Stimulated activated CD4-positive, alpha-beta T cell treated with anti-CD3 and anti-CD28 coated beads, Interleukin-1b, Interleukin-23, amount 100 ng/mL, for 24 hours (primary cell): ENCODE data around the gene ECHDC1.
"Not testable (repeated sequence)": the region's sequence is repeated elsewhere in the genome, so short reads cannot be mapped to it uniquely, and the experiment has no call there.

ENCODE experiments used
- DNase-seq, 4 experiments: peaks; one replicate each; pipeline ENCODE4 v3.0.0-alpha.2; 2020; ENCODE audit warnings: low read depth in 4 of 4, low spot score in 1 of 4

ECHDC1 gene

DNA sequence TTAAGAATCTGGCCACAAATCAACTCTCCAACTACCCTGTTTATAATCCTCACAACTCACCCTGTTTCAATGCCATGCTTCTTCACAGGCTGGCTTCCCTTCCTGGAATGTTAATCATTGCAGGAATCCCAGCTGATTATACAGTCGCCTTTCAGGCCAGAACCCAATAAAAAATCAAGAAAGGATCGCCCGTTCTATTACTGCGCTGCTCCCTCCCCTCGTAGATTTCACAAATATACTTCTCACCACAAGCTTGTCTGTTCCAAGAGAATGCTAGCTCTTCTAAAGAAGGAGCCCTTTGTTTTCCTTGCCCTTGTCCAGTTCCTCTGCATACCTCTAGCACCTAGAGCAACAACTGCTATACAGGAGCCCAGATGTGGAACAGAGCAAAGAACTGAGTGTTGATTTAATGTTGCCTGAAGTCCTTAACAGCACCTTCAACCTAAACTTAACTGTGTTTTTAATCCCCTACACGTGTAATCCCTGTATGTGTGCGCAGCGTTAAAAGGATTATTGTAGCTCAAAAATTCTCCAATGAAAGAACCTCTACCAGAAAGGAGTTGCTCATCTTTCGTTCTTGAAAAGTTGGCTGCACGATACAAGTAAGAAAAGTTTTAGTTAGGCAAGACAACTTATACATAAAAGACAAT, 988 bp downstream of the ECHDC1 start:
- no peak for DNase-seq

DNA sequence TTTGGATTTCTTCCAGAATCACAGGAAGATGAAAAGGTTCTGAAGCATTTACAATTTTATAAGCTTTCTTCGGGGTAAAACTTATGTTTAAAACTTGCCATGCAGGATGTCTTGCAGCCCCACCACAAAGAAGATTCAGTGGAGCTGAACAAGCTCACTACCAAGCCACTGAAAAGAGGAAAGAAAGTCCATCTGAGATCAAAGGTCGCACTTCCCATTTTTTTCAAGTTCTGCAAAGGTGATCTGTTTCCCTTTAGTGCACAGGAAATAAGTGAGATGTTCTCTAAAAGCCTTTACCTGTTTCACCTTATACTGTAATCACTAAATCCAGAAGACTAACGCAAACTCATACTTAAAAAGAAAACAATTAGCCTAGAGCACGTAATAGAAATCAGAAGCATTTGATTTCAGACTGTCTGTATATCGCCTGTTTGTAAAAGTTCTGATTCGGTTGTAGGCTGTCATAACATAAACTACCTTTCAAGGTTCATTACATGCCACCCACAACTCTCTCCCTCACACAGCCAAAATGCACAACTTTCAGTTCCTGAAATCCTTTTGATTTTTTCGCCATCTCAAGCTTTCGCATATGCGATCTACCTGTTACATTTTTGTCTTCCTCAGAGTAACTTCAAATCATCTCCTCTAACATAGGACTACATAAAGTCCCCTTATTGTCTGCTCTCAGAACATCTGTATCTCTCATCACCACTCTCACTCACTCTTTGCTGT, 1.8 kb downstream of the ECHDC1 start:
- DNase-seq, result no peak

- DNase-seq, result no peak
Observed at GRCh38 chr6:127340171-127340570, 3.2 kb downstream of the ECHDC1 start.

DNA sequence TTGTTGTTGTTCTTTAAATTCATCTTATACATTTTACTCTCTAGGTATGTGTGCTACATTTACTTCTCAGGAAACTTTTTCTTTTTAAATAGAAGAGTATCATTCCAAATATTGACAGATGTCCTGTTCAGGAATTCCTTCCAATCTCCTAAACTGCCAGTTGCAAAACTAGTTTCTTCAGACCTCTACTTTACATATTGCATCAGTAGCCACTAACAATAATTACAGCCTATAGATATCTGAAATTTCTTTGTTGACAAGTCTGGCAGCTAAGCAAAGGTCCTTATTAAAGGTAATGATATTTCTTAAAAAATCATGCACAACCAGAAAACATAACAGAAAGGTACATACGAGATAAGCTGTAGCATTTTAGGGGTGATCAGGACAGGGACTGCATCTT, 4.5 kb downstream of the ECHDC1 start:
- DNase-seq, result no peak

GRCh38 chr6:127332383-127332961, 10.9 kb downstream of the ECHDC1 start:
- DNase-seq, result no peak

- not testable (repeated sequence) for DNase-seq
Observed at GRCh38 chr6:127331256-127331655, 12.2 kb downstream of the ECHDC1 start.

DNA sequence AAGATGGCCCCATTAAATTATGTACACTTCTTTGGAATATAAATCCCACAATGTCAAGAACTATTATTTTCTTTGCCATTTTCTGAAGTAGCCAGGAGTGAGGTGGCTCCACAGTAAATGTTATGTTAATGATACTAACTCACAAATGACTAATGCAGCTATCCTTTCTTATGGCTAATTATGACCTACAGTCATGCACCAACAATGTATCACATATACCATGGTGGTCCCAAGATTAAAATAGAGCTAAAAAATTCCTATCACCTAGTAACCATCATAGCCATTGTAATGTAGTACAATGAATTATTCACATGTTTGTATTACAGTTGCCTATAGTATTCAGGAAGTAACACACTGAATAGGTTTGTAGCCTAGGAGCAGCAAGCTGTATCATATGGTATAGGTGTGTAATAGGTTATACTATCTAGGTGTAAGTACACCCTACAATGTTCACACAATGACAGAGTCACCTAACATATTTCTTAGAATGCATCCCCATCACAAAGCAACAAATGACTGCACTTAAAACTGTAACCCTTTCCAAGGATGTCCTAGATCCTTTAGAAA, 15.3 kb downstream of the ECHDC1 start:
- DNase-seq, result no peak

DNA sequence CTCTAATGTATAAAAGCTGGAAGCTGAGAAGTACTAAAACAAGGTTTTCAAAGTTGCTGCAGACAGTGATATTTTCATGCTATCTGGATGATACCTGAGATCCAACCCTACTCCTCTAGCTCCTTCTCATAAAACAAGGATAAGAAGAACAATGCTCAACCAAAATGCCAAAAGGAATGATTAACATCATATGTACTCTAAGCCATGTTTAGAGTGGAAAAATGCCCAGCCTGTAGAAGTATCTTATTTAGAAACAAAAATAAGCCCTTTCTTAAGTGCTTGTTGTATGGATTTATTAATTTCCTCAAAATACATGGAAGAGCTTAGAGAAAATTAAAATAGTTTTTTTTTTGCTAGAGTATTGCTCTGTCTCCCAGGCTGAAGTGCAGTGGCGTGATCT, 23.7 kb downstream of the ECHDC1 start:
- DNase-seq, result no peak

DNA sequence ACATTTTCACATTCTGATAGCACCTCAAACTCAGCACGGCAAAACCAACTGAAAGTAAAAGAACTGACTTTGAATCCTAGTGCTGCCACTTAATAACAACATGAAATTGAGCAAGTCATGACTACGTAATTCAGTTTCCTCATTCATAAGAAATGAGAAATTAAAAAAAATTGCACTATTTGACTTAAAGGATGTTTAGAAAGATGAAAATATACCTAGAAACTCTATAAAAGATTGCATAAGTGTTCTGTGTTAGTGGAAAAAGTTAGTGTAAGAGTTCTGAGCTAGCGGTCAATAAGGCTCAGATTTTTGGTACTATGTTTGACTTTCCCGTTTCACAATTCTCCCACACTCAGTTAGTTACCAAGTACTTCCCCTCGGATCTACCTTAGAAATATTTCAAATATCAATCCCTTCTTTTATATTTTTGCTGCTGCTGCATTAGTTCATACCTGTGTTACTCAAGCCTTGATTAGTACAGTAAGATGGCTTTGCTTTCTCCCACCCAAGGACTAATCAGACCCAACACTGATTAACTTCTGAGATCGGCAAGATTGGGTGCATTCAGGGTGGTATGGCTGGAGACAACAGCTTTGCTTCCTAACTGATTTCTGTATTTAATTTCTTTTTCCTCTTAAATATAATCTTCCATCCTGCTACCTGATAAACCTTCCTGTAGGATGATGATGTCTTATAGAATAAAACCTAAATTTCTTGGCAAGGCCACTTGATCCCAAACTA, 25.9 kb downstream of the ECHDC1 start:
- no peak for DNase-seq

DNA sequence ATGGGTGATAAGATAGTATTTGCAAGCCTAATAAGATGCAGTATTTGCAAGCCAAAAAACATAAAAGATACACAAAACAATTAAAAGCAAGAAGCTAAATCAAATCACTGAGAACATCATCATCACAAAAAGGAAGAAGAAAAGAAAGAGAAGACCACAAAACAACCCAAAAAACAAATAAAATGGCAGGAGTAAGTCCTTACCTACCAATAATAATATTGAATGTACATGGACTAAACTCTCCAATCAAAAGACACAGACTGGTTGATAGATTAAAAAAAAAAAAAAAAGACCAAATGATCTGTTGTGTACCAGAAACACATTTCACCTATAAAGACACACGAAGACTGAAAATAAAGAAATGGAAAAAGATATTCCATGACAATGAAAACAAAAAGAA, 37.7 kb downstream of the ECHDC1 start:
- DNase-seq, result no peak

- DNase-seq, result no peak
Observed at GRCh38 chr6:127303917-127304316, 39.5 kb downstream of the ECHDC1 start.

GRCh38 chr6:127302728-127303660, 40.4 kb downstream of the ECHDC1 start:
- DNase-seq, result no peak

GRCh38 chr6:127301199-127301700, 42.2 kb downstream of the ECHDC1 start:
- no peak for DNase-seq

- DNase-seq, result no peak
Observed at GRCh38 chr6:127300411-127300810, 43.0 kb downstream of the ECHDC1 start.

DNA sequence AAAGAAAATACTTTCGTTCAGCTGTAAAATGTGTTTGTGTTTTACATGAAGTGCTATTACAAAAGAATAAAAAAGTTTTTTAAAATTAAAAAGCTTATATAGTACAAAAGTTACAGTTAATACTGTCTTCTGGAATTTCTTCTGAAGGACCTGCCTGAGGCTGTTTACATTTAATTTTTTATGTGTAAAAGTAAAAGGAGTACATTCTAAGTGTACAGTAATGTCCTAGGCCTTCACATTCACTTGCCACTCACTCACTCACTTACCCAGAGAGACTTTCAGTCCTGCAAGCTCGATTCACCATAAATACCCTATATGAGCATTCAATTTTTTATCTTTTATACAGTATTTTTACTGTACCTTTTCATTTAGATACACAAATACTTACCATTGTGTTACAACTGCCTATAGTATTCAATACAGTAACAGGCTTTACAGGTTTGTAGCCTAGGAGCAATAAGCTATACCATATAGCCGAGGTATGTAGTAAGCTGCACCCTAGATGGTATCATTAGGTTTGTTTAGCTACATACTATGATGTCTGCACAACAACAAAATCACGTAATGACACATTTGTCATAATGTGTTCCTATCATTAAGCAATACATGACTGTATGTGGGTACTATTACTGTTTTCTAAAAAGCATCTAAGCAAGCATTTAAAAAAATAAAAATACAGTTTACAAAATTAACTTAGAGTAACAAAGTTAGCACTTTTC, 43.7 kb downstream of the ECHDC1 start:
- DNase-seq, result no peak

DNA sequence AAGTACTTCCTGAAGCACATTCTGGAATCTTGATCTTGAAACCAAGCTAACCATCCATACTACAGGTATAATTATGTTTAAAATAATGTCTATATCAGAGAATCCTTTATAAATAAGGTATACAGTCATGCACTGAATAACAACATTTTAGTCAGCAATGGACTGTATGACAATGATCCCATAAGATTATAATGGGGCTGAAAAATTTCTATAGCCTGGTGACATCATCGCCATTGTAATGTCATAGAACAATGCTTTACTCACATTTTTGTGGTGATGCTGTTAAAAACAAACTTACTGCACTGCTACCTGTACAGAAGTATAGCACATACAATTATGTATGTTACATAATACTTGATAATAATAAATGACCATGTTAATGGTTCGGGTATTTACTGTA, 44.9 kb downstream of the ECHDC1 start:
- no peak for DNase-seq

DNA sequence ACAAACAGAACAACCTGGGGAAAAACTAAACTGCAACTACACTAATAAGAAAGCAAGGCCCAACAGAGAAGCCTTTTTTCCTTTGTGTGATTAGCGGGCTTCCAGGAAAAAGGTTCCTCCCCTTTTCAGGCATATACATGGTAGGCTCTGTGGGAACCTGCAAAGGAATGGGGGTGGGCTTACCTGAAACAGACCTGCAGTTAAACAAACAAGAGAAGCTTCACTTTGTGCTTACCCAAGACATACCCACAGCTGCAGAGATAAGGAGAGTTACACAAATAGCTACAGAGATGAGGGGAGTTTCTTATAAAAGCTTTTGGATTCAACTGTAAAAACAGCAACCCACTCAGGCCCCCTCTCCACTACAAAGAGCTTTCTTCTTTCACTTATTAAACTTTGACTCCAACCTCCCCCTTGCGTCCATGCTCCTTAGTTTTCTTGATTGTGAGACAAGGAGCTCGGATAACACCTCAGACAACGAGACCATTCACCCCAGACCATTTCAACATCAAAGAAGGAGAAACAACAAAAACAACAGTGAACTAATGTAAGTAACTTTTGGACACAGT, 45.8 kb downstream of the ECHDC1 start:
- no peak for DNase-seq

DNA sequence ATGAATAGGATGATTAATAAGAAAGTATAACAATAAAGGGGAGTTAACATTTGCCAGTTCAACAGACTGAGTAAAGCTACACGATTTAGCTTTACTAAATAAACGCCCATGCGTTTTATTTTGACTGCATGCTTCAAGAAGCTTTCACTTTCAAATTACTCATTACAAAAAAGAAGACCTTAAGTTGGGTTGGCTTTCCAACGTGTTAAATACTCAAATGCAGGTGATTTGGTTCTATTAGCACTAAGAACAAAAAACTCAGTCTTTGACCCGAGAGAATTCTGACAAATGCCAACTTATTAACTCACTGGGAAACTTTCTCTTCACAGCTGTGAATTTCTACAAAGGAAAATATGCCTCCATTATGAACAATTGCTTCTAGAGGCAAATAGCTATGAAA, 51.9 kb downstream of the ECHDC1 start:
- no peak for DNase-seq
